HT-29 (cell line): Measurements from ENCODE around the gene SULT1C2. TPM values are rescaled to one million over a fixed set of nuclear protein-coding genes. Genes with fewer than 3 reads are reported as not detected.

Experiments
- DNase-seq: peaks from one replicate; pipeline ENCODE4 v3.0.0-alpha.2; 2015; ENCODE audit warnings: low spot score
- total RNA-seq: library from RNA; depleted of rRNA; stranded (reverse); fragments of >200 nt; shearing (Covaris generic); gene quantifications from 2 replicates; pipeline ENCODE4 v1.2.3, GENCODE V29; 2014

SULT1C2 gene
- total RNA-seq, 1 experiment from 2014 or later: not detected

GRCh38 chr2:108293850-108294249 lies 5.2 kb downstream of the SULT1C2 start:
- DNase-seq: no peak

DNA sequence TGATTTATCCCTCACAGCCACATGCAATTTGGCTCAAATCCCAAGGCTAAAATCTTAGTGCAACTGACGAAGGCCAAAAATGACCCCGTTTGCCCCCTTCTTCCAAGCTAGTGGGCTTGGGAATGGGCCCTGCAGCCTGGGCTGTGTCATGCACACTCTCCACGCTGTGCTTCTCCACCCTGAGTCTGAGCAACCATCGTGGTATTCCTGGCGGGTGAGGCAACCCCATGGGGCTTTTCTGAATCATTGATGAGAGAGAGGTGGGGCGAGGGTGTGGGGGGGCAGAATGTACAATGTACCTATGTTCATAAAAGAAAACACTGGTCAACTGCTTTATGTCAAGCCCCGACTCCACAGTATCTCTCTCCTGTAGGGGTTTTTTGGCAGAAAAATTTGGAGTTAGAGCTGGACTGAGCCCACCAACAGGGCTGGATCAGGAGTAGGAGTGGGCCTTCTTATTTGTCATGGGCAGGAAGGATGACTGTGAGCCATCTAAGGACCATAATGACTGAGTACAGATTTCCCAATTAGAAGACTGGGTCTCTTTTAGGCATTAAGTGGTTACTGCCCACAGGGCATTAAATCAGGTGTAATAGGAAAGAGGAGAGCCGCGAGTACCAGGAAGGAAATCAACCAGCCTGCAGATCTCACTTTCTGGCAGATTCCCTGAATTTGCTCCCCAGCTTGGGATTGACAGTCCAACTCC lies 8.9 kb downstream of the SULT1C2 start:
- no peak for DNase-seq

DNA sequence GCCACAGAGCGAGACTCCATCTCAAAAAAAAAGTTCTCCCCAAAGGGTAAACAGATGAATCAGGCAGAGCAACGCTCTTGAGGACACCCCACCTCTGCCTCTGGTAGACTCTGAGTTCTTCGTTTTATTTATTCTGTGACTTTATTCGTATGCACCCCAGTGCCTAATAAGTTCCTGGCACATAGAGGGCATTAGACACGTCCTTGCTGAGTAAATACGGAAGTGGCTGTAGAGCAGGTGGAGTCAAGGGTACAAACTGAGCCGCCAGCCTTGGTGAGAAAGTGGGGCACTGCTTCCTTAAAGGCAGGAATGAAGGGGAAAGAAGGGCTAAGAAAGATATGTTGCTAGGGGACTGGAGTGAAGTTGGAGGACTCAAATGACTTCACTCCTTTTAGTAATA lies 12.9 kb downstream of the SULT1C2 start:
- DNase-seq: peak; percentile 13

- no peak for DNase-seq
Measured at GRCh38 chr2:108304975-108305374, 16.3 kb downstream of the SULT1C2 start.

GRCh38 chr2:108305901-108306300 lies 17.2 kb downstream of the SULT1C2 start:
- no peak for DNase-seq

- no peak for DNase-seq
Measured at GRCh38 chr2:108309903-108310302, 21.2 kb downstream of the SULT1C2 start.

- no peak for DNase-seq
Measured at GRCh38 chr2:108314586-108315296, 26.0 kb downstream of the SULT1C2 start.

GRCh38 chr2:108315444-108315934 lies 26.8 kb downstream of the SULT1C2 start:
- peak; percentile 57 for DNase-seq

DNA sequence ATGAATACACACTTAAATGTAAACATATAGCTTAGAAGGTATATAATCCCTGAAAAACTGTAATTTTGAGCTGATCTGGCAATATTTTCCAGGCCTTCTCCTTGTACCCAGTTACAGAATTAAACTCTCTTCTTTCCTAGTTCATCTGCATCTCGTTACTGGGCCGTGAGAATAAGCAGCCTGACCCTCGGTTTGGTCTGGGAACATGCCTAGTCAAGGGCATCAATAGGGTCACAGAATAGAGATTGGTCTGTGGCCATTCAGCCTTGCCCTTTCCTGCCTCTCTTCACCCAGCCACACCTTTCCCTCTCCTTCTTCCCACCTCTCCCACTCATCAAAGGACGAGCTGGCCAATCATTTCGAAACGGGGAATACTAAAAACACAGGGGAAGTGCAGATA lies 27.3 kb downstream of the SULT1C2 start:
- no peak for DNase-seq

GRCh38 chr2:108316461-108317258 lies 28.0 kb downstream of the SULT1C2 start:
- no peak for DNase-seq

DNA sequence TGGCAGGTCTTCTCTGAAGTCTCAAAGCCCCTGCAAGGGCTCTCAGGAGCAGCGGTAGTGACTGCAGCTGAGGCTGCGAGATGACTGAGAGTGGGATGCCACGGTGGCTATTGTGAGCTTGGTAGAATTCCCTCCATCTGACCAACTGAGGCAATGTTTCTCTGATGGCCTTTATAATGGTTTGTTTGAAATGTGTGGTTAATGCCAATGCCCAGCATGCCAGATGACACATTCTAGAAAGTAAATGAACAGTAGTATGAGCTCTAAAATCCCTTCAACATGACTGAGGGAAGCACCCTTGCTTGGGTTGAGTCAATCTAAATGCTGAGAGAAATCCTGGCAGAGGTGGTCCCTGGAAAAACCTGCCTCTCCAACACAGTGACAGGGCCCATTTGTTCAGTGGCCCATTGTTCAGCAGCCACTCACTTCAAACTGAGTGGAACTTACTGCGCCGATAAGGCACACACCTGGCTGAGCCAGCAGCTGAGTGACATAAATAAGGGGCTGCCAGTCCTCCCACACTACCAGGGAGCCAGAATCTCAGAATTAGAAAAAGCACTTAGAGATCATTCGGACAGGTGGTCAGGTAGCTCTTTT lies 31.7 kb downstream of the SULT1C2 start:
- no peak for DNase-seq

- DNase-seq: no peak
Measured at GRCh38 chr2:108323619-108324018, 34.9 kb downstream of the SULT1C2 start.

DNA sequence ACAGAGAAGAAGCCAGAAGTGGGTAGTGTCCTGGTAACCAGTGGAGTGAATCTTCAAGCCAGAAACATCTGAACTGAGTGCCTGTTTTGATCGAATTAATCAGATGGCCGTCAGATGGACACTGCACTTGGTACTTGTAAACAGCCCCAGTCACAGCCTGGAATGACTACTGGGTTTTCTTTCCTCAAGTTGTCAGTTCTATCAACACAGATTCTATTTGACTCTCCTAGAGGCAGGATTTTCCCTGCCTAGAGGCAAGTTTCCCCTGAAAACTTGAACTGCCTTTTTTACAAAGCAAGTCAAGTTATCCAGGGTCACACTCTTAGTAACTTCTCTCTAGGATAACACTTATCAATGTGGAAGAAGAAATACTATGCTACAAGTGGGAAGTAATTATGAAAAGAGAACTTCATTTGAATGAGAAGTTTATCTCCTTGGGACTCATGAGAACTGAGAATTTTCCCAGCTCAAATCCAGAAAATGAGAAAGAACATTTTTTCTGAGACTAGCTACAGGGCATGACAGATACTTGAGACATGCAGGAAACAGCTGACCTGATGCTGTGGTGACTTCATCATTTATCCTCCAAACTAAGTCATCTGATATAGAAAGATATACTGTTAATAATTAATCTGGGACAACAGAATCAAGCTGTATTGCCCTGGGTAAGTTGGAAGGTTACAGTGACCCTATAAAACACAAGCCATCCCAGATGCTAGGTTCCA lies 36.0 kb downstream of the SULT1C2 start:
- DNase-seq: no peak

GRCh38 chr2:108325756-108326155 lies 37.1 kb downstream of the SULT1C2 start:
- no peak for DNase-seq

GRCh38 chr2:108329771-108330170 lies 41.1 kb downstream of the SULT1C2 start:
- DNase-seq: peak; percentile 12

DNA sequence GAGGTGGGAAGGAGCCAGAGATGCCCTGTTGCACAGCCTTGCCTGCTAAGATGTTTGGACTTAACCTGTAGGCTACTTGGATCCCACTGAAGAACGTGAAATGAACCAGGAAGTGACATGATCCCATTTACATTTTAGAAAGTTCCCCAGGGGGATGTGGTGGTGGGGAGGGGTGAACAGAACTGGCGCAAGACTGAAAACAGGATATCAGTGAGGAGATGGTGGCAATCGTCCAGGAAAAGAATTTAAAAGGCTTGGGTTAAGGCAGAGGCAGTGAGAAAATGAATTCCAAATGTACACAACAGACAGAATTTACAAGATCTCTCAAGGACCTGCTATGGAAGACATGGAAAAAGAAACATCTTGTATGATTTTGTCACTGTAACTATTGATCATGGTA lies 42.3 kb downstream of the SULT1C2 start:
- no peak for DNase-seq

DNA sequence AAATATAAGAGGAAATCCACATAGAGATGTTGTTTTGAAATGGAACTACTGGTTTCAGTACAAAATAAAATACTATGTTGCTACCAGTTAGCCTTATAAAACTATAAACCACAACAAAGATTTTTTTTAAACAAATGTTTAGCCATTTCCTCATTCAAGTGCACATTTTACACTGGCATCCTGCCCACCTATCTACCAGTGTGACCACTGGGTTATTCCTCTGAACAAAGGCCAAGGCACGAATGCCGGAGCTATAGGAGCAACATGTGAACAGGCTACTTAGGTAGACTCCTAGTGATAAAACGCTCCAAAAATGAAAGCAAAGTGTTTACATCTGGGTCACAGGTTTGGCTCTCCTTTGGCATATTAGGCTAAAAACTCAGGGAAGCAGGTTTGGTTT lies 57.3 kb downstream of the SULT1C2 start:
- DNase-seq: peak; percentile 28

- no peak for DNase-seq
Measured at GRCh38 chr2:108346827-108347226, 58.1 kb downstream of the SULT1C2 start.

- no peak for DNase-seq
Measured at GRCh38 chr2:108347786-108348185, 59.1 kb downstream of the SULT1C2 start.

DNA sequence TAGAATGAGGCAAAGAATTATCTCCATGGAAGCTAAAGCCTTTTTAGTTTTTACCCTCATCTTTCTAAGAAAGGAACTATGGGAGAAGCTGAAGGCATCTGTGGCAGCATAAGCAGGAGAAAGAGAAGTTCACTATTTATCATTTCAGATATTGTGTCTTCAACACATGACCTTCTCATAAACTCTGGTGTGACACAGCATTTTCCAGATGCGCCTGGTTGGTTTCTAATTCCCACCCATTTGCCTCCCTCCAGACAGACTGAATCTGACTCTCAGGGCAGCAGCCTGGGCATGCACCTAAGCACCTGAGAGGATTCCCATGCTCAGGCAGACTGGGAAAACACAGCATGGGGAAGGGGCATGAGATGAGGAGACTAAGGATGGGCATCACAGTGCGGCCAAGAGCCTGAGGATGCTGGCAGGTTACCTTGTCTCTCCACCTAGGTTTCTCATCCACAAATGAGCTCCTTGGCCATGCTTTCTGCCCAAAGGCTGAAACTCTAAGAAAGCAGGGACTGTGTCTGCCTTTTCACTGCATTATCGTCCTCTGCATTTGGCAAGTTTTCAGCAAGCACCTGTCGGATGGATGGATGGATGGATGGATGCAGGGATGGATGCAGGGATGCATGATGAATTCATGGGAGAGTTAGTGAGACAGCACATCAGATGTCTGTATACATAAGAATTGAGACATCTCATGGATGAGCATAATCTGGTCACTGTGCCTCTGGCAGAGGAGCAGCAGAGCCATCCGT lies 60.3 kb downstream of the SULT1C2 start:
- DNase-seq: no peak

- no peak for DNase-seq
Measured at GRCh38 chr2:108349571-108349928, 60.9 kb downstream of the SULT1C2 start.
